Measurements from ENCODE around the gene FZR1.
A peak's percentile ranks its signal among the peaks of the same experiment; 100 is the strongest.

The FZR1 gene

DNA sequence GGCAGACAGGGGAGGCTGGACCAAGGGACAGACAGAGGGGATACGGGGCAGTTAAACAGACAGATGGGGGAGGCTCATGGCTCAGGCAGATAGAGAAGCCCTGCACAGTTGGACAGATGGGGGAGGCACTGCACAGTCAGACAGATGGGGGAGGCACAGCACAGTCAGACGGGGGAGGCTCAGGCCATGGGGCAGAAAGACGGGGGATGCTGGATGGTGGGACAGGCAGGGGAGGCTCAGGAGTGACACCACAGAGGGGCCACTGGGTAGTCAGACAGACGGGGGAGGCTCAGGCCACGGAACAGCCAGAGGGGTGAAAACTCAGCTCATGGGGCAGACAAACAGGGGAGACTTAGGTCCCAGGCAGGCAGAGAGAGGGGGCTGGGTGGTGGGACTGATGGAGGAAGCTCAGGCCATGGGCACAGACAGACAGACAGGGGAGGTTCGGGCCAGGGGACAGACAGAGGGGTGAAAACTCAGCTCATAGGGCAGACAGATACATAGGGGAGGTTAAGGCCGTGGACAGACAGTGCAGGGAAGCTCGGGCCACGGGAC, 50.4 kb downstream of the FZR1 start:
- no peak overlapping the region for H3K27ac ChIP-seq (ENCODE audit: low read depth, low read length)
- H3K79me2 ChIP-seq (ENCODE audit: insufficient read depth, low read length) = peaks cover 30% of the 10 kb centered on the region
- no peaks in the 10 kb centered on the region for H3K9me3 ChIP-seq (ENCODE audit: insufficient read depth, low read length)

DNA sequence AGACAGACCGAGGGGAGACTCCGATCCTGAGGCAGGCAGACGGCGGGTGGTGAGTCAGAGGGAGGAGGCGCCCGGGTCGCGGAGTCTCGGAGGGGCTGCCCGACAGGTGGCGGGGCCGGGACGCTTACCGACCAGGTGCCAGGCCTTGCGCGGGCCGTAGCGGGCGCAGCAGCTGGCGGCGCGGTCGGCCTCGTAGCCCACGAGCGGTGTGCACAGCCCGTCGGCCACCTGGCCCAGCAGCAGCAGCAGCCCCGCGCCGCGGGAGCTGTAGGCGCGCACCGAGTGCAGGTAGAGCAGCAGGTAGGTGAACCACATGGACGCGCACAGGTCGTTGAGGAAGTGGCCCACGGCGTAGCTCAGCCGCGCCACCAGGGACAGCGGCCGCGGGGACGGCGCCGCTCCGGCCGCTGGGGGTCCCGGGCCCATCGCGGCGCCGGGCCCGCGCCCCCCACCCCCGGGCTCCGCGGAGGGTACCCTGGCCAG, 50.9 kb downstream of the FZR1 start:
- Histone ChIP-seq H2AFZ (ENCODE audit: low read depth, low read length, severe bottlenecking) (no peak overlapping the region), H3K9ac (ENCODE audit: low read length) (peak overlapping the region; percentile 62), H3K79me2 (ENCODE audit: insufficient read depth, low read length) (peaks cover 27% of the 10 kb centered on the region), H3F3A (ENCODE audit: insufficient read depth) (no peaks in the 10 kb centered on the region), H3K36me3 (ENCODE audit: low read length) (no peaks in the 10 kb centered on the region), H3K4me2 (ENCODE audit: low read depth, low read length, poor library complexity, severe bottlenecking) (peak overlapping the region; percentile 68), H3K27me3 (ENCODE audit: low read length) (no peaks in the 10 kb centered on the region), H3K9me2 (replicated peaks; ENCODE audit: insufficient read depth, low read length) (no peaks in the 10 kb centered on the region), H3K27ac (ENCODE audit: low read depth, low read length) (no peak overlapping the region), H3K4me3 (ENCODE audit: insufficient read depth, low read length, poor library complexity, severe bottlenecking) (peak overlapping the region; percentile 62), H3K9me3 (ENCODE audit: insufficient read depth, low read length) (no peaks in the 10 kb centered on the region), H4K20me1 (ENCODE audit: low read depth, low read length) (peaks cover 7% of the 10 kb centered on the region; the same call in 1 of the 2 replicates)
- TF ChIP-seq, protein P1, sequence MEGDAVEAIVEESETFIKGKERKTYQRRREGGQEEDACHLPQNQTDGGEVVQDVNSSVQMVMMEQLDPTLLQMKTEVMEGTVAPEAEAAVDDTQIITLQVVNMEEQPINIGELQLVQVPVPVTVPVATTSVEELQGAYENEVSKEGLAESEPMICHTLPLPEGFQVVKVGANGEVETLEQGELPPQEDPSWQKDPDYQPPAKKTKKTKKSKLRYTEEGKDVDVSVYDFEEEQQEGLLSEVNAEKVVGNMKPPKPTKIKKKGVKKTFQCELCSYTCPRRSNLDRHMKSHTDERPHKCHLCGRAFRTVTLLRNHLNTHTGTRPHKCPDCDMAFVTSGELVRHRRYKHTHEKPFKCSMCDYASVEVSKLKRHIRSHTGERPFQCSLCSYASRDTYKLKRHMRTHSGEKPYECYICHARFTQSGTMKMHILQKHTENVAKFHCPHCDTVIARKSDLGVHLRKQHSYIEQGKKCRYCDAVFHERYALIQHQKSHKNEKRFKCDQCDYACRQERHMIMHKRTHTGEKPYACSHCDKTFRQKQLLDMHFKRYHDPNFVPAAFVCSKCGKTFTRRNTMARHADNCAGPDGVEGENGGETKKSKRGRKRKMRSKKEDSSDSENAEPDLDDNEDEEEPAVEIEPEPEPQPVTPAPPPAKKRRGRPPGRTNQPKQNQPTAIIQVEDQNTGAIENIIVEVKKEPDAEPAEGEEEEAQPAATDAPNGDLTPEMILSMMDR (IDR thresholded peaks at IDR 0.05; ENCODE audit: insufficient read depth, low read length, poor library complexity, severe bottlenecking) = no peak
- no peak for TF ChIP-seq EZH2phosphoT487 (conservative IDR thresholded peaks at IDR 0.05; ENCODE audit: low read length)

More for the DNA sequence above, 50.4 kb downstream of the FZR1 start:
- H3F3A ChIP-seq (ENCODE audit: insufficient read depth) = no peaks in the 10 kb centered on the region
- H3K4me3 ChIP-seq (ENCODE audit: insufficient read depth, low read length, poor library complexity, severe bottlenecking) = peak overlapping the region; percentile 62
- no peaks in the 10 kb centered on the region for H3K27me3 ChIP-seq (ENCODE audit: low read length)
- peak overlapping the region; percentile 68 for H3K4me2 ChIP-seq (ENCODE audit: low read depth, low read length, poor library complexity, severe bottlenecking)
- H3K36me3 ChIP-seq (ENCODE audit: low read length) = no peaks in the 10 kb centered on the region
- peak overlapping the region; percentile 62 for H3K9ac ChIP-seq (ENCODE audit: low read length)
- no peaks in the 10 kb centered on the region for H3K9me2 ChIP-seq (replicated peaks; ENCODE audit: insufficient read depth, low read length)
- H2AFZ ChIP-seq (ENCODE audit: low read depth, low read length, severe bottlenecking) = no peak overlapping the region
- peaks cover 7% of the 10 kb centered on the region; the same call in 1 of the 2 replicates for H4K20me1 ChIP-seq (ENCODE audit: low read depth, low read length)
- TF ChIP-seq EZH2phosphoT487 (conservative IDR thresholded peaks at IDR 0.05; ENCODE audit: low read length) = no peak
- TF ChIP-seq, protein P1 (IDR thresholded peaks at IDR 0.05; ENCODE audit: insufficient read depth, low read length, poor library complexity, severe bottlenecking) = no peak

DNA sequence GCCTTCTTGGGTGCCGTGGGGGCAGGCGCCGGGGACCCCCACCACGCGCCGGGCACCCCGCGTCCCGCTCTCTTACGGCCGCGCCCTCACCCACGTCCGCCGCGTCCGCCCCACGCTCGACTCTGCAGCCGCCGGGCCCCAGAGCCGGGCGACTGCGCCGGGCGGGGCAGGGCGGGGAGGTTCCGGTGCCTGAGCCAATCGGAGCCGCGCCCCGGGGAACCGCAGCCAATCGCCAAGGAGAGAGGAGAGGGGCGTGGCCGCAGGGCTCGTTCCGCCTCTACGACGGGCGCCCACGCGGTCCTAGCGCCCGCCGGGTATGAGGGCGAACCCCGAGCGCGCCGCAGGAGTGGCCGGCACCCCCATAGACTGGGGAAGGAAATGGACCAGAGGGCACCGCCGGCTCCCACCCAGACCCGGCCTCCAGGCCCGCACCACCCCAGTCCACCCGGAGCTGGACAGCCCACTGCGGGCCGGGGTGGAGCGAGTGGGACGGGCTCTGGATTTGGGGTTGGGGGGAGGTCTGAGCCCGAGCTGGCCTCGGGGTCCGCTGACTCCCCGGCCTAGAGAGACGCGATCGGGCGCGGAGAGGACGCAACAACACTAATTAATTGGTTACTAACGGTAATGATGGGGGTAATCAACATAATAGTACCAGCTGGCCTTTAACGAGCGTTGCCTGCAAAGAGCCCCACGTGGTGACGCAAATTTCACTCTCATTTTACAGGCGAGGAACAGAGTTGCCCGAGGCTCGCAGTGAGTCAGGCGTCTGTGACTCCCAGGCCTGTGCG, 51.5 kb downstream of the FZR1 start, which contains the start of gene MFSD12:
TSS of gene MFSD12 (minus strand) at position 126 of the 788 bp plus-strand sequence. CDS start 183 bp downstream, outside the sequence.
- Histone ChIP-seq H3K9ac (ENCODE audit: low read length) (peak within 1 kb of the TSS; percentile 62), H3K9me3 (ENCODE audit: insufficient read depth, low read length) (no peaks in the 10 kb centered on the region), H3K27me3 (ENCODE audit: low read length) (no peaks in the 10 kb centered on the region), H3K4me3 (ENCODE audit: insufficient read depth, low read length, poor library complexity, severe bottlenecking) (peak within 1 kb of the TSS; percentile 62), H4K20me1 (ENCODE audit: low read depth, low read length) (peaks cover 7% of the 10 kb centered on the region; the same call in 1 of the 2 replicates), H3K79me2 (ENCODE audit: insufficient read depth, low read length) (peaks cover 25% of the 10 kb centered on the region), H3K9me2 (replicated peaks; ENCODE audit: insufficient read depth, low read length) (no peaks in the 10 kb centered on the region), H2AFZ (ENCODE audit: low read depth, low read length, severe bottlenecking) (peak within 1 kb of the TSS; percentile 84), H3F3A (ENCODE audit: insufficient read depth) (no peaks in the 10 kb centered on the region), H3K4me2 (ENCODE audit: low read depth, low read length, poor library complexity, severe bottlenecking) (peak within 1 kb of the TSS; percentile 68), H3K36me3 (ENCODE audit: low read length) (no peaks in the 10 kb centered on the region), H3K27ac (ENCODE audit: low read depth, low read length) (no peak within 1 kb of the TSS)
- TF ChIP-seq, protein P1 (IDR thresholded peaks at IDR 0.05; ENCODE audit: insufficient read depth, low read length, poor library complexity, severe bottlenecking) = no peak
